GM23338 (cell line): ENCODE results near the gene C10orf71. TPM values are rescaled to one million over a fixed set of nuclear protein-coding genes. Genes with fewer than 3 reads are reported as not detected.

ENCODE experiments used
- CREB1 ChIP-seq: fragments of 250-450 bp; sonication (Bioruptor Pico); IDR thresholded peaks from 2 replicates; pipeline ENCODE4 v1.5.0; 2020; ENCODE audit warnings: low read depth, mild to moderate bottlenecking, moderate library complexity
- ETS1 ChIP-seq: IDR thresholded peaks from 2 replicates; pipeline ENCODE4 v1.6.1; 2016; ENCODE audit warnings: antibody characterized with exemption
- JUNB ChIP-seq: IDR thresholded peaks from one replicate; pipeline ENCODE4 v1.6.1; 2016; ENCODE audit warnings: antibody characterized with exemption; ENCODE audit not compliant: unreplicated experiment
- POLR2AphosphoS5 ChIP-seq: IDR thresholded peaks from 2 replicates; pipeline ENCODE4 v1.6.1; 2016; ENCODE audit warnings: antibody characterized with exemption, low read depth
- polyA plus RNA-seq: library from polyadenylated mRNA; unstranded; fragments of >200 nt; fragmentation: Nextera tagmentation; extraction: Ambion mirVana; gene quantifications from 2 replicates; pipeline ENCODE4 v1.2.1, GENCODE V29; 2016
- total RNA-seq: library from RNA; depleted of rRNA; stranded (reverse); fragments of >200 nt; shearing (Covaris generic); gene quantifications from 2 replicates; pipeline ENCODE4 v1.2.3, GENCODE V29; 2014
- TF ChIP-seq, protein P1 (sequence below): fragments of 250-450 bp; sonication (Bioruptor Pico); IDR thresholded peaks from 2 replicates; pipeline ENCODE4 v1.5.0; 2020; ENCODE audit warnings: mild to moderate bottlenecking, moderate library complexity
- TF ChIP-seq, protein P2 (sequence below), 2 experiments: fragments of 200-600 bp in 1 of 2; sonication (generic) in 1 of 2; conservative IDR thresholded peaks; 2 replicates each; pipeline versions ENCODE4 v1.5.1 to v1.6.1; 2016 to 2017; ENCODE audit warnings: antibody characterized with exemption in 2 of 2, low read depth in 2 of 2, mild to moderate bottlenecking in 2 of 2, moderate library complexity in 1 of 2

The C10orf71 gene
- total and polyA plus RNA-seq, 2 experiments from 2014 or later, result not detected

GRCh38 chr10:49310460-49310859 is 11.5 kb downstream of the C10orf71 start (continued):
- TF ChIP-seq, protein P1, sequence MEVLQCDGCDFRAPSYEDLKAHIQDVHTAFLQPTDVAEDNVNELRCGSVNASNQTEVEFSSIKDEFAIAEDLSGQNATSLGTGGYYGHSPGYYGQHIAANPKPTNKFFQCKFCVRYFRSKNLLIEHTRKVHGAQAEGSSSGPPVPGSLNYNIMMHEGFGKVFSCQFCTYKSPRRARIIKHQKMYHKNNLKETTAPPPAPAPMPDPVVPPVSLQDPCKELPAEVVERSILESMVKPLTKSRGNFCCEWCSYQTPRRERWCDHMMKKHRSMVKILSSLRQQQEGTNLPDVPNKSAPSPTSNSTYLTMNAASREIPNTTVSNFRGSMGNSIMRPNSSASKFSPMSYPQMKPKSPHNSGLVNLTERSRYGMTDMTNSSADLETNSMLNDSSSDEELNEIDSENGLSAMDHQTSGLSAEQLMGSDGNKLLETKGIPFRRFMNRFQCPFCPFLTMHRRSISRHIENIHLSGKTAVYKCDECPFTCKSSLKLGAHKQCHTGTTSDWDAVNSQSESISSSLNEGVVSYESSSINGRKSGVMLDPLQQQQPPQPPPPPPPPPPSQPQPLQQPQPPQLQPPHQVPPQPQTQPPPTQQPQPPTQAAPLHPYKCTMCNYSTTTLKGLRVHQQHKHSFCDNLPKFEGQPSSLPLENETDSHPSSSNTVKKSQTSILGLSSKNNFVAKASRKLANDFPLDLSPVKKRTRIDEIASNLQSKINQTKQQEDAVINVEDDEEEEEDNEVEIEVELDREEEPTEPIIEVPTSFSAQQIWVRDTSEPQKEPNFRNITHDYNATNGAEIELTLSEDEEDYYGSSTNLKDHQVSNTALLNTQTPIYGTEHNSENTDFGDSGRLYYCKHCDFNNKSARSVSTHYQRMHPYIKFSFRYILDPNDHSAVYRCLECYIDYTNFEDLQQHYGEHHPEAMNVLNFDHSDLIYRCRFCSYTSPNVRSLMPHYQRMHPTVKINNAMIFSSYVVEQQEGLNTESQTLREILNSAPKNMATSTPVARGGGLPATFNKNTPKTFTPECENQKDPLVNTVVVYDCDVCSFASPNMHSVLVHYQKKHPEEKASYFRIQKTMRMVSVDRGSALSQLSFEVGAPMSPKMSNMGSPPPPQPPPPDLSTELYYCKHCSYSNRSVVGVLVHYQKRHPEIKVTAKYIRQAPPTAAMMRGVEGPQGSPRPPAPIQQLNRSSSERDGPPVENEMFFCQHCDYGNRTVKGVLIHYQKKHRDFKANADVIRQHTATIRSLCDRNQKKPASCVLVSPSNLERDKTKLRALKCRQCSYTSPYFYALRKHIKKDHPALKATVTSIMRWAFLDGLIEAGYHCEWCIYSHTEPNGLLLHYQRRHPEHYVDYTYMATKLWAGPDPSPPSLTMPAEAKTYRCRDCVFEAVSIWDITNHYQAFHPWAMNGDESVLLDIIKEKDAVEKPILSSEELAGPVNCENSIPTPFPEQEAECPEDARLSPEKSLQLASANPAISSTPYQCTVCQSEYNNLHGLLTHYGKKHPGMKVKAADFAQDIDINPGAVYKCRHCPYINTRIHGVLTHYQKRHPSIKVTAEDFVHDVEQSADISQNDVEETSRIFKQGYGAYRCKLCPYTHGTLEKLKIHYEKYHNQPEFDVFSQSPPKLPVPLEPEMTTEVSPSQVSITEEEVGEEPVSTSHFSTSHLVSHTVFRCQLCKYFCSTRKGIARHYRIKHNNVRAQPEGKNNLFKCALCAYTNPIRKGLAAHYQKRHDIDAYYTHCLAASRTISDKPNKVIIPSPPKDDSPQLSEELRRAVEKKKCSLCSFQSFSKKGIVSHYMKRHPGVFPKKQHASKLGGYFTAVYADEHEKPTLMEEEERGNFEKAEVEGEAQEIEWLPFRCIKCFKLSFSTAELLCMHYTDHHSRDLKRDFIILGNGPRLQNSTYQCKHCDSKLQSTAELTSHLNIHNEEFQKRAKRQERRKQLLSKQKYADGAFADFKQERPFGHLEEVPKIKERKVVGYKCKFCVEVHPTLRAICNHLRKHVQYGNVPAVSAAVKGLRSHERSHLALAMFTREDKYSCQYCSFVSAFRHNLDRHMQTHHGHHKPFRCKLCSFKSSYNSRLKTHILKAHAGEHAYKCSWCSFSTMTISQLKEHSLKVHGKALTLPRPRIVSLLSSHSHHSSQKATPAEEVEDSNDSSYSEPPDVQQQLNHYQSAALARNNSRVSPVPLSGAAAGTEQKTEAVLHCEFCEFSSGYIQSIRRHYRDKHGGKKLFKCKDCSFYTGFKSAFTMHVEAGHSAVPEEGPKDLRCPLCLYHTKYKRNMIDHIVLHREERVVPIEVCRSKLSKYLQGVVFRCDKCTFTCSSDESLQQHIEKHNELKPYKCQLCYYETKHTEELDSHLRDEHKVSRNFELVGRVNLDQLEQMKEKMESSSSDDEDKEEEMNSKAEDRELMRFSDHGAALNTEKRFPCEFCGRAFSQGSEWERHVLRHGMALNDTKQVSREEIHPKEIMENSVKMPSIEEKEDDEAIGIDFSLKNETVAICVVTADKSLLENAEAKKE (CRISPR knock-in tag), result no peak
- TF ChIP-seq CREB1 (CRISPR knock-in tag), result no peak
- TF ChIP-seq POLR2AphosphoS5, result no peak
- TF ChIP-seq JUNB, result no peak
- TF ChIP-seq ETS1, result no peak
- TF ChIP-seq, protein P2, sequence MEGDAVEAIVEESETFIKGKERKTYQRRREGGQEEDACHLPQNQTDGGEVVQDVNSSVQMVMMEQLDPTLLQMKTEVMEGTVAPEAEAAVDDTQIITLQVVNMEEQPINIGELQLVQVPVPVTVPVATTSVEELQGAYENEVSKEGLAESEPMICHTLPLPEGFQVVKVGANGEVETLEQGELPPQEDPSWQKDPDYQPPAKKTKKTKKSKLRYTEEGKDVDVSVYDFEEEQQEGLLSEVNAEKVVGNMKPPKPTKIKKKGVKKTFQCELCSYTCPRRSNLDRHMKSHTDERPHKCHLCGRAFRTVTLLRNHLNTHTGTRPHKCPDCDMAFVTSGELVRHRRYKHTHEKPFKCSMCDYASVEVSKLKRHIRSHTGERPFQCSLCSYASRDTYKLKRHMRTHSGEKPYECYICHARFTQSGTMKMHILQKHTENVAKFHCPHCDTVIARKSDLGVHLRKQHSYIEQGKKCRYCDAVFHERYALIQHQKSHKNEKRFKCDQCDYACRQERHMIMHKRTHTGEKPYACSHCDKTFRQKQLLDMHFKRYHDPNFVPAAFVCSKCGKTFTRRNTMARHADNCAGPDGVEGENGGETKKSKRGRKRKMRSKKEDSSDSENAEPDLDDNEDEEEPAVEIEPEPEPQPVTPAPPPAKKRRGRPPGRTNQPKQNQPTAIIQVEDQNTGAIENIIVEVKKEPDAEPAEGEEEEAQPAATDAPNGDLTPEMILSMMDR (conservative IDR thresholded peaks at IDR 0.05; ENCODE audit: low read depth in 2 of 2), result no peak
